Keratinocyte (primary cell): ENCODE results near the gene ANKUB1. TPM values are rescaled to one million over a fixed set of nuclear protein-coding genes. Genes with fewer than 3 reads are reported as not detected.
A peak's percentile ranks its signal among the peaks of the same experiment; 100 is the strongest.

ENCODE experiments used
- DNase-seq: peaks from one replicate; pipeline ENCODE4 v3.0.0-alpha.2; 2011; ENCODE audit warnings: low read depth, missing footprints, low spot score
- FAIRE-seq: peaks from 2 replicates; lab custom pipeline; 2011; peaks lifted over from hg19 to GRCh38; lab: Jason Lieb, UNC
- H2AFZ ChIP-seq: 2 replicates; pipeline ENCODE4 v1.6.0; 2012; ENCODE audit warnings: low read length, control low read depth, inconsistent platforms; ENCODE audit not compliant: control insufficient read depth
- H3K27ac ChIP-seq: 2 replicates; pipeline ENCODE4 v1.5.1; 2011; ENCODE audit warnings: low read length; ENCODE audit not compliant: control insufficient read depth, insufficient read depth
- H3K27me3 ChIP-seq: 3 replicates; pipeline ENCODE4 v1.6.0; 2011; ENCODE audit warnings: low read length; ENCODE audit not compliant: control insufficient read depth, insufficient read depth; ENCODE audit errors: extremely low read depth
- H3K36me3 ChIP-seq, 2 experiments: 2 replicates in 1 of 2; 3 replicates in 1 of 2; pipeline ENCODE4 v1.5.1; 2011; ENCODE audit warnings: low read length in 2 of 2, mild to moderate bottlenecking in 1 of 2; ENCODE audit not compliant: control insufficient read depth in 2 of 2, insufficient read depth in 2 of 2; ENCODE audit errors: extremely low read depth in 1 of 2
- H3K4me1 ChIP-seq: 3 replicates; pipeline ENCODE4 v1.5.1; 2011; ENCODE audit warnings: low read length; ENCODE audit not compliant: control insufficient read depth, insufficient read depth; ENCODE audit errors: extremely low read depth
- H3K4me2 ChIP-seq: 3 replicates; pipeline ENCODE4 v1.6.0; 2011; ENCODE audit warnings: low read depth, low read length; ENCODE audit not compliant: control insufficient read depth, insufficient read depth; ENCODE audit errors: extremely low read depth
- H3K4me3 ChIP-seq, 3 experiments: fragments of 200-600 bp in 1 of 3; sonication (generic) in 1 of 3; 2 replicates in 2 of 3; 3 replicates in 1 of 3; pipeline ENCODE4 v1.5.1; 2011 to 2016; ENCODE audit warnings: low read length in 3 of 3, mild to moderate bottlenecking in 3 of 3, control low read depth in 2 of 3, inconsistent platforms in 1 of 3, low read depth in 1 of 3, mixed read lengths in 1 of 3, mixed run types in 1 of 3, moderate library complexity in 1 of 3; ENCODE audit not compliant: control insufficient read depth in 2 of 3, insufficient read depth in 2 of 3; ENCODE audit errors: extremely low read depth in 1 of 3
- H3K79me2 ChIP-seq: 2 replicates; pipeline ENCODE4 v1.6.0; 2012; ENCODE audit warnings: low read length; ENCODE audit not compliant: control insufficient read depth, insufficient read depth
- H3K9ac ChIP-seq: 3 replicates; pipeline ENCODE4 v1.6.0; 2011; ENCODE audit warnings: low read length; ENCODE audit not compliant: control insufficient read depth, insufficient read depth; ENCODE audit errors: extremely low read depth
- H3K9me1 ChIP-seq: 3 replicates; pipeline ENCODE4 v1.6.0; 2011; ENCODE audit warnings: low read length; ENCODE audit not compliant: control insufficient read depth, insufficient read depth; ENCODE audit errors: extremely low read depth
- H3K9me3 ChIP-seq: 2 replicates; pipeline ENCODE4 v1.5.1; 2012; ENCODE audit warnings: low read depth, low read length; ENCODE audit not compliant: control insufficient read depth
- H4K20me1 ChIP-seq: 3 replicates; pipeline ENCODE4 v1.6.0; 2011; ENCODE audit warnings: low read length; ENCODE audit not compliant: control insufficient read depth, insufficient read depth; ENCODE audit errors: extremely low read depth
- CTCF ChIP-seq, 3 experiments: IDR thresholded peaks in 1 of 3; conservative IDR thresholded peaks in 1 of 3; optimal IDR thresholded peaks in 1 of 3; 2 replicates in 2 of 3; 3 replicates in 1 of 3; pipeline versions ENCODE3 to v1.5.1; 2011; ENCODE audit warnings: low read length in 3 of 3, mild to moderate bottlenecking in 3 of 3, moderate library complexity in 2 of 3, control low read depth in 1 of 3, inconsistent platforms in 1 of 3; ENCODE audit not compliant: insufficient read depth in 2 of 3; ENCODE audit errors: extremely low read depth in 1 of 3
- EZH2 ChIP-seq: IDR thresholded peaks from one replicate; pipeline ENCODE4 v1.6.1; 2012; ENCODE audit warnings: inconsistent platforms, mild to moderate bottlenecking, low read length, moderate library complexity
- dilution Hi-C: fragments of 300-500 bp; cut with MboI; formaldehyde crosslinking; loops from one replicate; pipeline ENCODE4 v1.7.0; 2020; ENCODE audit warnings: low sequenced_read_pairs; ENCODE audit not compliant: extremely low pct_ligation_motif_present
- polyA plus RNA-seq, 5 experiments: library from polyadenylated mRNA; depleted of rRNA in 3 of 5; stranded (reverse) in 3 of 5; stranded (forward) in 1 of 5; unstranded in 1 of 5; fragments of >200 nt; gene quantifications; 1 replicate in 1 of 5; 2 replicates in 3 of 5; 3 replicates in 1 of 5; pipeline versions ENCODE4 v1.2.1 to v1.2.3, GENCODE V29; 2011 to 2012; ENCODE audit warnings: missing spikeins in 2 of 5, low read depth in 1 of 5, low replicate concordance in 1 of 5

The ANKUB1 gene
- polyA plus RNA-seq, 1 donor (not counting 4 experiments of a cell fraction or from before 2014, with no cell fraction given): 0.66 TPM

GRCh38 chr3:149809699-149810098, 17.3 kb upstream of the ANKUB1 start:
- no peak for DNase-seq
- H3K4me2 ChIP-seq: no peak overlapping the region

GRCh38 chr3:149808209-149808829, 16.0 kb upstream of the ANKUB1 start:
- Histone ChIP-seq H3K79me2 (peaks cover 3% of the 10 kb centered on the region), H4K20me1 (no peaks in the 10 kb centered on the region), H3K4me3 (no peak overlapping the region), H3K9ac (no peak overlapping the region), H3K9me1 (no peaks in the 10 kb centered on the region), H2AFZ (no peak overlapping the region), H3K27me3 (no peaks in the 10 kb centered on the region), H3K36me3 (no peaks in the 10 kb centered on the region), H3K9me3 (no peaks in the 10 kb centered on the region), H3K27ac (no peak overlapping the region), H3K4me1 (peaks cover 14% of the 10 kb centered on the region), H3K4me2 (peak overlapping the region; percentile 41)
- FAIRE-seq (peak; percentile 96), DNase-seq (no peak)
- TF ChIP-seq EZH2: no peak
- peak; percentile 74 to 83 (median 80) for TF ChIP-seq CTCF (optimal IDR thresholded peaks at IDR 0.05 in 1 of 3, IDR thresholded peaks at IDR 0.05 in 1 of 3, conservative IDR thresholded peaks at IDR 0.05 in 1 of 3; ENCODE audit: extremely low read depth in 1 of 3, insufficient read depth in 2 of 3, low read length in 3 of 3)
- dilution Hi-C loops: no loop called here

More at GRCh38 chr3:149809699-149810098, 17.3 kb upstream of the ANKUB1 start:
- no peak for FAIRE-seq
- H3K79me2 ChIP-seq: peaks cover 16% of the 10 kb centered on the region
- no peaks in the 10 kb centered on the region for H3K9me3 ChIP-seq
- peaks cover 21% of the 10 kb centered on the region for H3K4me1 ChIP-seq
- H3K27ac ChIP-seq: no peak overlapping the region
- no peaks in the 10 kb centered on the region for H3K9me1 ChIP-seq
- no peaks in the 10 kb centered on the region for H4K20me1 ChIP-seq
- no peak overlapping the region for H2AFZ ChIP-seq
- no peak overlapping the region for H3K4me3 ChIP-seq
- no peaks in the 10 kb centered on the region for H3K27me3 ChIP-seq
- TF ChIP-seq CTCF (optimal IDR thresholded peaks at IDR 0.05 in 1 of 3, IDR thresholded peaks at IDR 0.05 in 1 of 3, conservative IDR thresholded peaks at IDR 0.05 in 1 of 3; ENCODE audit: extremely low read depth in 1 of 3, insufficient read depth in 2 of 3, low read length in 3 of 3) (no peak), EZH2 (no peak)
- no peak overlapping the region for H3K9ac ChIP-seq
- dilution Hi-C loops: no loop called here
- no peaks in the 10 kb centered on the region for H3K36me3 ChIP-seq
